GM12892 (cell line): ENCODE measurements around the gene CISD1.

Experiments used
- POLR2A ChIP-seq: IDR thresholded peaks from 2 replicates; pipeline ENCODE4 v1.6.1; 2011; ENCODE audit warnings: low read depth, low read length, control low read depth
- POLR2AphosphoS5 ChIP-seq: IDR thresholded peaks from 2 replicates; pipeline ENCODE4 v1.6.1; 2011; ENCODE audit warnings: low read depth, low read length, control low read depth

- TF ChIP-seq POLR2A (peak; percentile 96), POLR2AphosphoS5 (peak; percentile 88)
Observed at GRCh38 chr10:58334817-58335305, 65.9 kb downstream of the CISD1 start, which contains the start of gene UBE2D1.
